Vagina (tissue), 2 donors: ENCODE results near the gene GLCE.

Experiments used
- POLR2A ChIP-seq, 2 donors: fragments of 450-650 bp; IDR thresholded peaks; one replicate each; pipeline ENCODE4 v1.6.1; 2017; ENCODE audit warnings: antibody characterized with exemption in 2 of 2, mild to moderate bottlenecking in 2 of 2, moderate library complexity in 2 of 2
- POLR2AphosphoS5 ChIP-seq, 2 donors: sonication (generic); formaldehyde crosslinking; IDR thresholded peaks; one replicate each; pipeline ENCODE4 v1.9.0; 2017; ENCODE audit warnings: antibody characterized with exemption in 2 of 2, mild to moderate bottlenecking in 2 of 2, low read depth in 1 of 2; ENCODE audit not compliant: insufficient read depth in 1 of 2
- TF ChIP-seq, protein P1 (sequence below), 3 experiments: fragments of 450-650 bp in 2 of 3; fragments of 200-600 bp in 1 of 3; sonication (generic) in 1 of 3; IDR thresholded peaks; one replicate each; pipeline ENCODE4 v1.5.1; 2017 to 2019; ENCODE audit warnings: antibody characterized with exemption in 3 of 3, mild to moderate bottlenecking in 2 of 3, moderate library complexity in 2 of 3

GRCh38 chr15:69318033-69318432 is 157.6 kb downstream of the GLCE start:
- TF ChIP-seq, protein P1, sequence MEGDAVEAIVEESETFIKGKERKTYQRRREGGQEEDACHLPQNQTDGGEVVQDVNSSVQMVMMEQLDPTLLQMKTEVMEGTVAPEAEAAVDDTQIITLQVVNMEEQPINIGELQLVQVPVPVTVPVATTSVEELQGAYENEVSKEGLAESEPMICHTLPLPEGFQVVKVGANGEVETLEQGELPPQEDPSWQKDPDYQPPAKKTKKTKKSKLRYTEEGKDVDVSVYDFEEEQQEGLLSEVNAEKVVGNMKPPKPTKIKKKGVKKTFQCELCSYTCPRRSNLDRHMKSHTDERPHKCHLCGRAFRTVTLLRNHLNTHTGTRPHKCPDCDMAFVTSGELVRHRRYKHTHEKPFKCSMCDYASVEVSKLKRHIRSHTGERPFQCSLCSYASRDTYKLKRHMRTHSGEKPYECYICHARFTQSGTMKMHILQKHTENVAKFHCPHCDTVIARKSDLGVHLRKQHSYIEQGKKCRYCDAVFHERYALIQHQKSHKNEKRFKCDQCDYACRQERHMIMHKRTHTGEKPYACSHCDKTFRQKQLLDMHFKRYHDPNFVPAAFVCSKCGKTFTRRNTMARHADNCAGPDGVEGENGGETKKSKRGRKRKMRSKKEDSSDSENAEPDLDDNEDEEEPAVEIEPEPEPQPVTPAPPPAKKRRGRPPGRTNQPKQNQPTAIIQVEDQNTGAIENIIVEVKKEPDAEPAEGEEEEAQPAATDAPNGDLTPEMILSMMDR (IDR thresholded peaks at IDR 0.05): no peak
- TF ChIP-seq POLR2A (IDR thresholded peaks at IDR 0.05) (no peak), POLR2AphosphoS5 (IDR thresholded peaks at IDR 0.05; ENCODE audit: insufficient read depth in 1 of 2, low read depth in 1 of 2) (no peak)
